Uterus (tissue), 2 donors: ENCODE data around the gene TCP1.

ENCODE experiments used
- POLR2A ChIP-seq, 2 donors: fragments of 450-650 bp; IDR thresholded peaks; one replicate each; pipeline ENCODE4 v1.6.1; 2016; ENCODE audit warnings: antibody characterized with exemption in 2 of 2, mild to moderate bottlenecking in 1 of 2, moderate library complexity in 1 of 2
- TF ChIP-seq, protein P1 (sequence below), 4 experiments: fragments of 200-600 bp in 2 of 4; fragments of 450-650 bp in 2 of 4; sonication (generic) in 2 of 4; IDR thresholded peaks; one replicate each; pipeline ENCODE4 v1.5.1; 2016 to 2019; ENCODE audit warnings: antibody characterized with exemption in 4 of 4, mild to moderate bottlenecking in 2 of 4, moderate library complexity in 1 of 4

- TF ChIP-seq, protein P1, sequence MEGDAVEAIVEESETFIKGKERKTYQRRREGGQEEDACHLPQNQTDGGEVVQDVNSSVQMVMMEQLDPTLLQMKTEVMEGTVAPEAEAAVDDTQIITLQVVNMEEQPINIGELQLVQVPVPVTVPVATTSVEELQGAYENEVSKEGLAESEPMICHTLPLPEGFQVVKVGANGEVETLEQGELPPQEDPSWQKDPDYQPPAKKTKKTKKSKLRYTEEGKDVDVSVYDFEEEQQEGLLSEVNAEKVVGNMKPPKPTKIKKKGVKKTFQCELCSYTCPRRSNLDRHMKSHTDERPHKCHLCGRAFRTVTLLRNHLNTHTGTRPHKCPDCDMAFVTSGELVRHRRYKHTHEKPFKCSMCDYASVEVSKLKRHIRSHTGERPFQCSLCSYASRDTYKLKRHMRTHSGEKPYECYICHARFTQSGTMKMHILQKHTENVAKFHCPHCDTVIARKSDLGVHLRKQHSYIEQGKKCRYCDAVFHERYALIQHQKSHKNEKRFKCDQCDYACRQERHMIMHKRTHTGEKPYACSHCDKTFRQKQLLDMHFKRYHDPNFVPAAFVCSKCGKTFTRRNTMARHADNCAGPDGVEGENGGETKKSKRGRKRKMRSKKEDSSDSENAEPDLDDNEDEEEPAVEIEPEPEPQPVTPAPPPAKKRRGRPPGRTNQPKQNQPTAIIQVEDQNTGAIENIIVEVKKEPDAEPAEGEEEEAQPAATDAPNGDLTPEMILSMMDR (IDR thresholded peaks at IDR 0.05), result no peak
- no peak for TF ChIP-seq POLR2A (IDR thresholded peaks at IDR 0.05)
Observed at GRCh38 chr6:159772196-159772595, 17.2 kb downstream of the TCP1 start.
